Liver (tissue), 9 donors: Measurements from ENCODE around the gene LRRC25. TPM values are rescaled to one million over a fixed set of nuclear protein-coding genes. Genes with fewer than 3 reads are reported as not detected.

Experiments
- DNase-seq: peaks from one replicate; pipeline ENCODE4 v3.0.0-alpha.2; 2017; ENCODE audit warnings: low spot score
- H3K27ac ChIP-seq, 2 donors: one replicate each; pipeline ENCODE4 v1.7.0; 2013; ENCODE audit warnings: inconsistent platforms in 2 of 2, low read length in 2 of 2, control low read depth in 1 of 2, low read depth in 1 of 2, mild to moderate bottlenecking in 1 of 2
- H3K27me3 ChIP-seq, 4 donors: one replicate each; pipeline versions ENCODE4 v1.6.1 to v1.7.0; 2013; ENCODE audit warnings: low read length in 3 of 4, inconsistent platforms in 1 of 4, mild to moderate bottlenecking in 1 of 4, moderate library complexity in 1 of 4; ENCODE audit not compliant: control insufficient read depth in 4 of 4, insufficient read depth in 4 of 4
- H3K36me3 ChIP-seq, 4 donors: one replicate each; pipeline versions ENCODE4 v1.6.1 to v1.7.0; 2013; ENCODE audit warnings: low read length in 3 of 4, mild to moderate bottlenecking in 3 of 4, low read depth in 1 of 4, moderate library complexity in 1 of 4; ENCODE audit not compliant: control insufficient read depth in 4 of 4, insufficient read depth in 3 of 4
- H3K4me1 ChIP-seq, 4 donors: one replicate each; pipeline versions ENCODE4 v1.6.1 to v1.7.0; 2013; ENCODE audit warnings: low read length in 3 of 4, mild to moderate bottlenecking in 3 of 4, moderate library complexity in 1 of 4; ENCODE audit not compliant: control insufficient read depth in 4 of 4, insufficient read depth in 4 of 4
- H3K4me3 ChIP-seq, 3 donors: one replicate each; pipeline versions ENCODE4 v1.6.1 to v1.7.0; 2013; ENCODE audit warnings: low read length in 3 of 3, control low read depth in 1 of 3, low read depth in 1 of 3, mild to moderate bottlenecking in 1 of 3
- H3K9ac ChIP-seq, 2 donors: one replicate each; pipeline ENCODE4 v1.7.0; 2013; ENCODE audit warnings: low read length in 2 of 2, mild to moderate bottlenecking in 2 of 2, moderate library complexity in 2 of 2, control low read depth in 1 of 2, low read depth in 1 of 2
- H3K9me3 ChIP-seq, 4 donors: one replicate each; pipeline versions ENCODE4 v1.6.1 to v1.7.0; 2013; ENCODE audit warnings: low read length in 3 of 4; ENCODE audit not compliant: control insufficient read depth in 4 of 4
- CTCF ChIP-seq: fragments of 150-350 bp; IDR thresholded peaks from 2 replicates; pipeline ENCODE4 v1.5.1; 2017; ENCODE audit warnings: improper control_type of control experiment, low read depth, low read length; ENCODE audit not compliant: missing input control
- EGR1 ChIP-seq, 2 donors: IDR thresholded peaks; 2 replicates each; pipeline ENCODE4 v1.6.1; 2016 to 2018; ENCODE audit warnings: antibody characterized with exemption in 2 of 2, low read depth in 2 of 2
- FOXA1 ChIP-seq: IDR thresholded peaks from 2 replicates; pipeline ENCODE4 v1.6.1; 2016; ENCODE audit warnings: antibody characterized with exemption
- FOXA2 ChIP-seq: IDR thresholded peaks from 2 replicates; pipeline ENCODE4 v1.6.1; 2016; ENCODE audit warnings: antibody characterized with exemption
- GABPA ChIP-seq, 2 donors: IDR thresholded peaks in 1 of 2; conservative IDR thresholded peaks in 1 of 2; 2 replicates each; pipeline ENCODE4 v1.6.1; 2016; ENCODE audit warnings: antibody characterized with exemption in 2 of 2, mild to moderate bottlenecking in 1 of 2, moderate library complexity in 1 of 2
- HNF4A ChIP-seq, 2 donors: conservative IDR thresholded peaks; 2 replicates each; pipeline ENCODE4 v1.6.1; 2016; ENCODE audit warnings: antibody characterized with exemption in 2 of 2, mild to moderate bottlenecking in 2 of 2
- HNF4G ChIP-seq: IDR thresholded peaks from 2 replicates; pipeline ENCODE4 v1.6.1; 2016; ENCODE audit warnings: antibody characterized with exemption
- JUND ChIP-seq, 2 donors: IDR thresholded peaks; 2 replicates each; pipeline ENCODE4 v1.6.1; 2016; ENCODE audit warnings: antibody characterized with exemption in 2 of 2
- MAX ChIP-seq: IDR thresholded peaks from 2 replicates; pipeline ENCODE4 v1.6.1; 2016; ENCODE audit warnings: antibody characterized with exemption
- NR2F2 ChIP-seq: IDR thresholded peaks from 2 replicates; pipeline ENCODE4 v1.6.1; 2016; ENCODE audit warnings: antibody characterized with exemption
- RAD21 ChIP-seq, 2 donors: IDR thresholded peaks; 2 replicates each; pipeline ENCODE4 v1.6.1; 2016; ENCODE audit warnings: antibody characterized with exemption in 2 of 2, mild to moderate bottlenecking in 2 of 2
- RXRA ChIP-seq, 2 donors: IDR thresholded peaks; 2 replicates each; pipeline ENCODE4 v1.6.1; 2017 to 2018; ENCODE audit warnings: antibody characterized with exemption in 2 of 2, mild to moderate bottlenecking in 1 of 2
- SP1 ChIP-seq: IDR thresholded peaks from 2 replicates; pipeline ENCODE4 v1.6.1; 2018; ENCODE audit warnings: antibody characterized with exemption, mild to moderate bottlenecking
- TAF1 ChIP-seq: conservative IDR thresholded peaks from 2 replicates; pipeline ENCODE4 v1.6.1; 2016; ENCODE audit warnings: antibody characterized with exemption, mild to moderate bottlenecking
- YY1 ChIP-seq: IDR thresholded peaks from 2 replicates; pipeline ENCODE4 v1.6.1; 2016; ENCODE audit warnings: antibody characterized with exemption, mild to moderate bottlenecking
- WGBS: extraction: QIAGEN DNeasy Blood & Tissue Kit; methylation state at CpG from one replicate; pipeline ENCODE4 v1.1.7; 2013; 5-methylcytosine and 5-hydroxymethylcytosine counted together
- polyA plus RNA-seq, 2 donors: library from polyadenylated mRNA; stranded (reverse) in 1 of 2; unstranded in 1 of 2; fragments of 200-250 nt in 1 of 2; fragments of >200 nt in 1 of 2; fragmentation: Nextera tagmentation in 1 of 2; extraction: Ambion mirVana in 1 of 2; gene quantifications; one replicate each; pipeline versions ENCODE4 v1.2.1 to v1.2.3, GENCODE V29; 2013 to 2015
- total RNA-seq, 2 donors: library from RNA; depleted of rRNA; stranded (reverse); fragments of >200 nt; gene quantifications; one replicate each; pipeline ENCODE4 v1.2.3, GENCODE V29; 2014
- TF ChIP-seq, protein P1 (sequence below): IDR thresholded peaks from 2 replicates; pipeline ENCODE4 v1.6.1; 2016; ENCODE audit warnings: antibody characterized with exemption
- TF ChIP-seq, protein P2 (sequence below): IDR thresholded peaks from 2 replicates; pipeline ENCODE4 v1.6.1; 2016; ENCODE audit warnings: antibody characterized with exemption, mild to moderate bottlenecking
- donor health status: healthy.
- donor health status: healthy.
- donor health status: healthy.
- donor health status: healthy.
- donor health status: healthy.

The LRRC25 gene
- total and polyA plus RNA-seq, 4 donors: 2.3 to 13.4 (median 6.9) TPM

GRCh38 chr19:18422530-18423191, 25.2 kb upstream of the LRRC25 start:
- Histone ChIP-seq H3K27ac (no peak overlapping the region), H3K9me3 (no peaks in the 10 kb centered on the region), H3K36me3 (no peaks in the 10 kb centered on the region), H3K27me3 (no peaks in the 10 kb centered on the region), H3K4me3 (no peak overlapping the region), H3K9ac (no peak overlapping the region), H3K4me1 (peaks cover 2 to 22% (median 10%) of the 10 kb centered on the region in 4 donors)
- WGBS: 79% methylated on average over 14 of the region's 14 CpGs
- no peak for TF ChIP-seq FOXA2
- TF ChIP-seq, protein P1, sequence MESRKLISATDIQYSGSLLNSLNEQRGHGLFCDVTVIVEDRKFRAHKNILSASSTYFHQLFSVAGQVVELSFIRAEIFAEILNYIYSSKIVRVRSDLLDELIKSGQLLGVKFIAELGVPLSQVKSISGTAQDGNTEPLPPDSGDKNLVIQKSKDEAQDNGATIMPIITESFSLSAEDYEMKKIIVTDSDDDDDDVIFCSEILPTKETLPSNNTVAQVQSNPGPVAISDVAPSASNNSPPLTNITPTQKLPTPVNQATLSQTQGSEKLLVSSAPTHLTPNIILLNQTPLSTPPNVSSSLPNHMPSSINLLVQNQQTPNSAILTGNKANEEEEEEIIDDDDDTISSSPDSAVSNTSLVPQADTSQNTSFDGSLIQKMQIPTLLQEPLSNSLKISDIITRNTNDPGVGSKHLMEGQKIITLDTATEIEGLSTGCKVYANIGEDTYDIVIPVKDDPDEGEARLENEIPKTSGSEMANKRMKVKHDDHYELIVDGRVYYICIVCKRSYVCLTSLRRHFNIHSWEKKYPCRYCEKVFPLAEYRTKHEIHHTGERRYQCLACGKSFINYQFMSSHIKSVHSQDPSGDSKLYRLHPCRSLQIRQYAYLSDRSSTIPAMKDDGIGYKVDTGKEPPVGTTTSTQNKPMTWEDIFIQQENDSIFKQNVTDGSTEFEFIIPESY: no peak
- TF ChIP-seq CTCF: no peak
- TF ChIP-seq HNF4G: no peak
- TF ChIP-seq EGR1 (IDR thresholded peaks at IDR 0.05; ENCODE audit: low read depth in 2 of 2): no peak
- TF ChIP-seq FOXA1: no peak
- no peak for TF ChIP-seq JUND (IDR thresholded peaks at IDR 0.05)
- TF ChIP-seq MAX: no peak
- DNase-seq: no peak

- no peak overlapping the region for H3K27ac ChIP-seq
- H3K9me3 ChIP-seq: no peaks in the 10 kb centered on the region
- no peaks in the 10 kb centered on the region for H3K27me3 ChIP-seq
- TF ChIP-seq JUND (IDR thresholded peaks at IDR 0.05) (no peak), SP1 (no peak), HNF4A (conservative IDR thresholded peaks at IDR 0.05) (no peak), RAD21 (IDR thresholded peaks at IDR 0.05) (no peak), CTCF (no peak), YY1 (no peak), HNF4G (no peak), NR2F2 (no peak), FOXA1 (no peak), RXRA (IDR thresholded peaks at IDR 0.05) (no peak), TAF1 (no peak), FOXA2 (no peak), EGR1 (IDR thresholded peaks at IDR 0.05; ENCODE audit: low read depth in 2 of 2) (no peak), GABPA (IDR thresholded peaks at IDR 0.05 in 1 of 2, conservative IDR thresholded peaks at IDR 0.05 in 1 of 2) (no peak)
- TF ChIP-seq, protein P2, sequence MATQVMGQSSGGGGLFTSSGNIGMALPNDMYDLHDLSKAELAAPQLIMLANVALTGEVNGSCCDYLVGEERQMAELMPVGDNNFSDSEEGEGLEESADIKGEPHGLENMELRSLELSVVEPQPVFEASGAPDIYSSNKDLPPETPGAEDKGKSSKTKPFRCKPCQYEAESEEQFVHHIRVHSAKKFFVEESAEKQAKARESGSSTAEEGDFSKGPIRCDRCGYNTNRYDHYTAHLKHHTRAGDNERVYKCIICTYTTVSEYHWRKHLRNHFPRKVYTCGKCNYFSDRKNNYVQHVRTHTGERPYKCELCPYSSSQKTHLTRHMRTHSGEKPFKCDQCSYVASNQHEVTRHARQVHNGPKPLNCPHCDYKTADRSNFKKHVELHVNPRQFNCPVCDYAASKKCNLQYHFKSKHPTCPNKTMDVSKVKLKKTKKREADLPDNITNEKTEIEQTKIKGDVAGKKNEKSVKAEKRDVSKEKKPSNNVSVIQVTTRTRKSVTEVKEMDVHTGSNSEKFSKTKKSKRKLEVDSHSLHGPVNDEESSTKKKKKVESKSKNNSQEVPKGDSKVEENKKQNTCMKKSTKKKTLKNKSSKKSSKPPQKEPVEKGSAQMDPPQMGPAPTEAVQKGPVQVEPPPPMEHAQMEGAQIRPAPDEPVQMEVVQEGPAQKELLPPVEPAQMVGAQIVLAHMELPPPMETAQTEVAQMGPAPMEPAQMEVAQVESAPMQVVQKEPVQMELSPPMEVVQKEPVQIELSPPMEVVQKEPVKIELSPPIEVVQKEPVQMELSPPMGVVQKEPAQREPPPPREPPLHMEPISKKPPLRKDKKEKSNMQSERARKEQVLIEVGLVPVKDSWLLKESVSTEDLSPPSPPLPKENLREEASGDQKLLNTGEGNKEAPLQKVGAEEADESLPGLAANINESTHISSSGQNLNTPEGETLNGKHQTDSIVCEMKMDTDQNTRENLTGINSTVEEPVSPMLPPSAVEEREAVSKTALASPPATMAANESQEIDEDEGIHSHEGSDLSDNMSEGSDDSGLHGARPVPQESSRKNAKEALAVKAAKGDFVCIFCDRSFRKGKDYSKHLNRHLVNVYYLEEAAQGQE: no peak
- TF ChIP-seq, protein P1: no peak
- DNase-seq: no peak
- no peak overlapping the region for H3K4me3 ChIP-seq
- H3K36me3 ChIP-seq: no peaks in the 10 kb centered on the region
- 80% methylated on average over 12 of the region's 12 CpGs for WGBS
- H3K9ac ChIP-seq: no peak overlapping the region
- peaks cover 3 to 26% (median 15%) of the 10 kb centered on the region in 4 donors for H3K4me1 ChIP-seq
Measured at GRCh38 chr19:18421371-18421959, 24.0 kb upstream of the LRRC25 start.
